ENCODE data around the gene COX6A2. TPM values are rescaled to one million over a fixed set of nuclear protein-coding genes. Genes with fewer than 3 reads are reported as not detected.
"Not testable (repeated sequence)": the region's sequence is repeated elsewhere in the genome, so short reads cannot be mapped to it uniquely, and the experiment has no call there.

COX6A2 gene
- polyA plus RNA-seq, 1 donor, result 0.85 TPM

- DNase-seq, result no peak
Observed at GRCh38 chr16:31464348-31464769, 36.2 kb upstream of the COX6A2 start.

- no peak for DNase-seq
Observed at GRCh38 chr16:31461921-31462804, 34.0 kb upstream of the COX6A2 start.

DNA sequence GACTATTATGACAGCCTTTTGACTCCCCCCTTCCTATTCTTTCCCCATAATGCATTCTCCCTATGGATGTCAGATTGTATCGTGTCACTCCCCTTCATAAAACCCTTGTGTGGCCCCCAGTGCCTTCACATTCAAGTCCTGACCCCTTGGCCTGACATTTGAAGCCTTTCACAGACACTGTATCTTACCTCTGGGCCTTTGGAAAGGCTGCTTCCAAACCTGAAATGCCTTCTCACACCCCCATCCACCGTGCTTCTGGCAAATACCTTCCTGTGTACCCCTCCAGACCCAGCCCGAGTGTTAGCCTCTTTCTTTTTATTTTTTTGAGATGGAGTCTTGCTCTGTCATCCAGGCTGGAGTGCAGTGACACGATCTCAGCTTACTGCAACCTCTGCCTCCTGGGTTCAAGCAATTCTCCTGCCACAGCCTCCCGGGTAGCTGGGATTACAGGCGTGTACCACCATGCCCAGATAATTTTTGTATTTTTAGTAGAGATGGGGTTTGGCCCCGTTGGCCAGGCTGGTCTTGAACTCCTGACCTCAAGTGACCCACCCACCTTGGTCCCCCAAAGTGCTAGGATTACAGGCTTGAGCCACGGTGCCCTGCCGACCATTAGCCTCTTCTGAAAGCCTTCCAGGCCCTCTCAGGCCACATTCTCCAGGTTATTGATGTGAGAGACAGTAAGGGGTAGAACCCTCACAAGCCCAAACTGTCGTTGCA, 33.2 kb upstream of the COX6A2 start:
- DNase-seq, result no peak

- DNase-seq, result no peak
Observed at GRCh38 chr16:31460582-31461002, 32.4 kb upstream of the COX6A2 start.

DNA sequence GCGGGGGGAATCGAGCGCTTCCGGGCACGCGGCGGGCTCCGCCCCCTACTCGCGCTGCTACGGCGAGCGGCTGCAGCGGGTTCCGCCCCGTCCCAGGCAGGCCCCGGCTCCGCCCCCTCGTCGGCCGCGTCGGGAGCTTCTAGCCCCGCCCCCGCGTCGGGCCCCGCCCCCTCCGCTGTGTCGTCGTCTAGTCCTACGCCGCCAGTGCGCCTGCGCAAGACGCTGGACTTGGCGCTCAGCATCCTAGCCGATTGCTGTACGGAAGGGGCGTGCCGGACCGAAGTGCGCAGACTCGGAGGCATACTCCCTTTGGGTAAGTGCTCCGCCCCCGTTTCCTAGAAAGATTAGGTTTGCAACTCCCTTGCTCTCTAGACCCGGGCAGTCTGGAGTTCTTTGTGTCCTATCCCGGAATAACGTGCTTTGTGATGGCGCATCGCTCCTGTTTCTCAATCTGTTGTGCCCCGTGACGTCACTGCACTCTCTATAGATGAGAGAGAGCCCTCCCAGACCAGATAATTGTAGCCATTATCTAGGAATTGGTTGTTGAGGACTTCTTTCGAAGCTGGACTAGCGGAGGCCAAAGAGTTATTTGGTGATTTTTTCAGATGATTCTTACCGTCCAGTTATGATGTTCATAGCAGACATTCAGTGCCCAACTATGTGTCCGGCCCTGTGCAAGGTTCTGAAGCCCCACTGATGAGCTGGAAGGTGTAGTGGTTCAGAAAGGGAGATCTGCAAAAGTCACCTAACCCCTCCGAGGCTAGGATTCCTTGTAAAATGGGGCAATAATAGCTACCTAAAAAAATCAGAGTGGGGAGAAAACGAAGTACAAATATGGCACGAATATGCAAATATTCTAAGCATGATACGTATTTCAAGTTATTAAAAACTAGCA, 31.8 kb upstream of the COX6A2 start:
- peak; percentile 100 for DNase-seq

GRCh38 chr16:31458844-31459686, 30.9 kb upstream of the COX6A2 start, which contains the start of gene ARMC5:
TSS of gene ARMC5 (plus strand) at chr16:31459501. CDS start at chr16:31459525, 24 bp downstream.
- peak; percentile 97 for DNase-seq

DNA sequence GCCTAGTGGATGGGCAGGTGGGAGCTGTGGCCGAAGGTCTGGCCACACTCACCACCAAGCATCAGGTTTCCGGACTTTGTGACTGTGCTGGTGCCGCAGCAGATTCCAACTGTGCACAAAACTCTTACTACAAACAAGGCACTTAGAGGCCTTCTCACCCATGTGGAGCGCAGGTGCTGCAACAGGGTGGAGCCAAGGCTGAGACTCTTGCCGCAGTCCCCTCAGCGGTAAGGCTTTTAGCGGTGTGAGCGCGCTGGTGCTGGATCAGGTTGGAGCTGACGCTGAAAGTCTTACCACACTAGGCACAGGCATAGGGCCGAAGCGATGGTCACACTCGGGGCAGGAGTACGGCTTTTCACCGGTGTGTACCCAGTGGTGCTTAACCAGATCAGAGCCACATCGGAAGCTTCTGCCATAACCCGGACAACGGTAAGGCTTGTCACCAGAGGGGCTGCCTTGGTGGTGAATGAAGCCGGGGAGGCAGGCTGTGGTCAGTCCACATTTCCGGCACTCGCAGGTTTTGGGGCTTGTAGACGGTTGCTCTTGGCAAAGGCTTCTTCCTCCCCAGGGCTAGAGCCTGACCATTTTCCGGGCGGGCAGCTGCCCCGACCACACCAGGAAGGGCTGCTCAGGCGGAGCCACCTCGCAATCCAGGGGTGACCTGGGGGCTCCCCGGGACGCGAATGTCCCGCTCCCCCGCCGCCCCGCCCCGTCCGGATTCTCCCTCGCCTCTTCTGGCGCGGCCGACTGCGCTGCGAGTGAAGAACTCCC, 30.1 kb upstream of the COX6A2 start:
- DNase-seq, result no peak

DNA sequence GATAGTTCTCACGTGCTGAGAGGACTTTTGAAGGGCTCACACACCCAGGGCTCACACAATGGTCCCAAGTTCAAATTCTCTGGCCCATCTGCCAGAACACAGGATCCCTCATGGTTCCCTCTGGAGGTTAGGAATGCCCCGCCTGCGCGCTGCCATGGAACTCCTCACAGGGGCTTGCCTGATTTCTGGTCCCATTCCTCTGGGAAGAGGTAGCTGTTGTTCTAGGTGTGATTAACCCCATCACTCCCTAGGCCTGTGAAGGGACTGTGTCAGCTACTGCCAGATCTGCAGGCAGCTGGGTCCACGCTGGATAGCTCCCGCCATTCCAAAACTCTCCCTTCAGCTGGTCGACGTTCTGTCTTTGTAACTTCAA, 28.8 kb upstream of the COX6A2 start:
- no peak for DNase-seq

GRCh38 chr16:31455601-31456314, 27.6 kb upstream of the COX6A2 start:
- no peak for DNase-seq

DNA sequence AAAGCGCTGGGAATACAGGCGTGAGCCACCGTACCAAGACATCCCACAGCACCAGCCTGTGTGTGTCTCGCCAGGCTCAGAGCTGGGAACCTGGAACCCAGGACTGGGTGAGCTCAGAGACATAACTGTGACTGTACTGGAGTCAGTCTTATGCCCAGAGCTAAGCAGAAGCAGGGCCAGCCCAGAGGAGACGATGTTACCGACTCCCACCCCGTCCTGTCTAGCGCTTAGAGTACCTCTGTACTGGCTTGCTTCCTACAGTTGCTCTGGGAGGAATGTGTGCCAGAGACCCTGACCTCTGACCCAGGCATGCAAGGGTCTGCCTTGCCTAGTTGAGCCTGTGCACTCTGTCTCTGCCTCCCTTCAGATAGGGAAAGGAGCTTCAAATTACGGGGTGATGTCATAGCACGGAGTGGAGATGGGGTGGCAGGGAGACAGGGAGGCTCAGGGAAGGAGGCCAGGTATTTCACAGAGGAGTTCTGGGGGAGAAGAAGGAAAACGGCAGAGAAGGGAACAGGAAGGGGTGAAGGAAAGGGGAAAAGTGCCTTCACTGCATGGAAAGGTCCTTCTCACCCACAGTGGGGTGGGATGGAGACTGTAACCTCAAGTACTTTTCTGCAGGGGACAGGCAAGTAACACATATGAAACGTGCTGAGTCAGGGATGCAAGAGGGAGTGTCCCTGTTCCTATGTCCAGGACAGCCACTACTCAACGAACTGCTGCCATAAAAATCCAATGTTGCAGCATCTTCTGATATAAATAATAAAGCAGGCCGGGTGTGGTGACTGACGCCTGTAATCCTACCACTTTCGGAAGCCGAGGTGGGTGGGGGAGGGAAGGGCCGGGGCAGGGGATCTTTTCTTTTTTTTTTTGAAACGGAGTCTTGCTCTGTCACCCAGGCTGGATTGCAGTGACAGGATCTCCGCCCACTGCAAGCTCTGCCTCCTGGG, 25.4 kb upstream of the COX6A2 start:
- no peak for DNase-seq

- no peak for DNase-seq
Observed at GRCh38 chr16:31452631-31453106, 24.5 kb upstream of the COX6A2 start.

DNA sequence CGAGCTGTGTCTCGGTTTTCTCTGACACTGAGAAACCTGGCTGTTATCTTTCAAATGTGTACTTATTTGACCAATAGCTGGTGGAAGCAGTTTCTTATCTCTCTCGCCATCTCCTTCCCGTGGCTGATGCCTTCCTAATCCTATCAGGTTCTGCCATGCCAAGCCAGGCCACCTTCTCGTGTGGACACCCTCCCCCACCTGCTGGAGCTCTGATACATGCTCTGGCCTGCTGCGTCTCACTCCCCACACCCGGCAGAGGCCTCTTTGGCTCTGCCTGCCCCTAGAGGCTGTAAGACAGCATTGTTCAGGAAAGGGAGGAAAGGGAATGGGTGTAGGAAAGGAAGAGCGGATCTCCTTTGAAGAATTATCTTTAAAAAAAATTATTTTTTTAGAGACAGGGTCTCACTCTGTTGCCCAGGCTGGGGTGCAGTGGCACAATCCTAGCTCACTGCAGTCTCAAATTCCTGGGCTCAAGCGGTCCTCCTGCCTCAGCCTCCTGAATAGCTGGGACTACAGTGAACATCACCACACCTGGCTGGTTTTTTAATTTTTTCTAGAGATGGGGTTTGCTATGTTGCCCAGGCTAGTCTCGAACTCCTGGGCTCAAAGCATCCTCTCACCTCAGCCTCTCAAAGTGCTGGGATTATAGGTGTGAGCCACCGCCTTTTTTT, 23.7 kb upstream of the COX6A2 start:
- DNase-seq, result no peak

DNA sequence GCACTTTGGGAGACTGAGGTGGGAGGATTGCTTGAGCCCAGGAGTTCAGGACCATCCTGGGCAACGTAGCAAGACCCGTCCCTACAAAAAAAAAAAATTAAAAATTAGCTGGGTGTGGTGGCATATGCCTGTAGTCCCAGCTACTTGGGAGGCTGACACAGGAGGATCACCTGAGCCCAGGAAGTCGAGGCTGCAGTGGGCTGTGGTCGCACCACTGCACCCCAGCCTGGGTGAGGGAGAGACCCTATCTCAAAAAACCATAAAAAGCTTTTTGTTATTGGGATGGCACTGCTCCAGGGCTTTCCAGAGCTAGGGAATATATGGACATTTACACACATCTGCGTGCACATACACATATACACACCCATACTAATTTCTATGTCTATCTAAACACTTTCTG, 23.0 kb upstream of the COX6A2 start:
- DNase-seq, result no peak

- not testable (repeated sequence) for DNase-seq
Observed at GRCh38 chr16:31445931-31446330, 17.8 kb upstream of the COX6A2 start.

GRCh38 chr16:31441956-31442355, 13.8 kb upstream of the COX6A2 start:
- no peak for DNase-seq

- DNase-seq, result no peak
Observed at GRCh38 chr16:31440516-31441184, 12.5 kb upstream of the COX6A2 start.

- DNase-seq, result no peak
Observed at GRCh38 chr16:31439519-31439918, 11.4 kb upstream of the COX6A2 start.

Measured in left kidney (tissue), 2 donors.